Measurements from ENCODE around the gene TRIM14.

TRIM14 gene

DNA sequence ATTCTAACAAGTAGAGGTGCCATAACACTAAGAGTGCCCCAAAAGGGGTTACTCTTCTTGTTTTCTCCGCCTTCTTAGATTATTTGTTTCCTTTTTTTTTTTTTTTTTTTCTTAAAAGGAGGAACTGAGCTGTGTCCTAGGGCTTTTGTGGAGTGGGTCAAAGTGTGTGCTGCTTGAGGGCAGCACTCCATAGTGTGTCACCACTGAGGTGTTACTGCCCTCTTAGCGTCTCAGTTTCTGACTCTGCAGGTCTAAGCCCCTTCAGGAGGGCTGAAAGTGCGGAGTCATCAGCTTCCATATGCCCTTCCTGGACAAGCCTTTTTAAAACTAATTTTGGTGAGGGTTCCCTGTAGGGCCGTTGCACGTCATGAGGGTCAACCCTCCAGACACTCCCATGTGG lies 75.1 kb downstream of the TRIM14 start:
- no peak for DNase-seq

DNA sequence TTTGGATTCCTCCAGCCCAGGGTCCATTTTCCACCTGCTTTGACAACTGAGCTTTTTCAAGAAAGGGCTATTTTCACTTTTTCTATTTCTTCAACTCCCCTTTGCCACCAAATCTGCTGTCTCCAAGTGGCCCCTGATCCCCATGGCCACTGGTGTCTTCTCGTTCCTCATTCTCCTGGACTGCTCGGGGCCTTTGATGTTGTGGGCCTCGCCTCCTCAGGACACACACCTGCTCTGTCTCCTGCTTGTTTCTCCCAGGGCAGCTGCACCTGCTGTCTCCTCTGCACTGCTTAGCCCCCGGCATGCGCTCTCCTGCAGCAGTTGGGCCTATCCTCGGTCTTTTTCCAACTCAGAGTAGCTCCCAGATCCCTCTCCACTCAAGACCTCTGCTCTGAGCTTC lies 78.8 kb downstream of the TRIM14 start:
- DNase-seq = peak; percentile 35

DNA sequence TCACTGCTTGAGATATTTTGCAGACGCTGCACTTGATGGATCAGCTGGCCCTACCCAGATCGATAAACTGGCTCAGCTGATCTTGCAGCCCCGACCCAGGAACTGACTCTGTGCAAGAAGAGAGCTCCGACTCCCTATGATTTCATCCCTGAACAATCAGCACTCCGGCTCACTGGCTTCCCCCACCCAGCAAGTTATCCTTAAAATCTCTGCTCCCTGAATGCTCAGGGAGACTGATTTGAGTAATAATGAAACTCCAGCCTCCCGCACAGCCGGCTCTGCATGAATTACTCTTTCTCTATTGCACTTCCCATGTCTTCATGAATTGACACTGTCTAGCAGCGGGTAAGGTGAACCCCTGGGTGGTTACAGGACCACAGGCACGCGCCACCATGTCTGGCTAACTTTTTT lies 79.4 kb downstream of the TRIM14 start:
- peak; percentile 42 for DNase-seq

DNA sequence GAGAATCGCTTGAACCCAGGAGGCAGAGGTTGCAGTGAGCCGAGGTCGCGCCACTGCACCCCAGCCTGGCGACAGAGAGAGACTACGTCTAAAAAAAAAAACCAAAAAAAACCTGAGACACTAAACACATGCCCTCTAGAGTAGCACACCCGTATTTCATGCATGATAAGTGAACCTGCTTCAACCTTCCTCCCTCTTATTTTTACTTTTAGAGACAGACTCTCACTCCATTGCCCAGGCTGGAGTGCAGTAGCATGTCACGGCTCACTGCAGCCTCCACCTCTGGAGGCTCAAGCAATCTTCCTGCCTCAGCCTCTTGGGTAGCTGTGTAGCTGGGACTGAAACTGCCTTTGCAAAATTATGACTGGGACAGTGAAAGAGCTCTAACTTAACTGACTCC lies 80.1 kb downstream of the TRIM14 start:
- peak; percentile 13 for DNase-seq

DNA sequence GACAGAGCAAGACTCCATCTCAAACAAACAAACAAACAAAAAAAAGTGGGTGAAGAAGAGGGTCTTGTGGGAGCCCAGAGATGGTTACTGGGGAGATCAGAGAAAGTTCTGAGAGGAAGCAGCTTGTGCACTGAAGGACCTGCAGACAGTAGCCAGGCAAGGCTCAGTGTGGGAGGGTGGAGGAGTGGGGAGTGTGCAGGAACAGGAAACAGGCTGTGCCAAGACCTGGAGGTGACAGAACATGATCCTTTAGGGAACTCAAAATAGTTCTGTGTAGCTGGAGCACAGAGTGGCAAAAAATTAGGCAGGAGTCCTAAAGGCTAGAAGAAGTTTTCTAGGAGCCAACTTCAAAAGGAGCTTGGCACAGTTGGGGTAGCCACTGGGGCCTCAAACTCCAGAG lies 81.7 kb downstream of the TRIM14 start:
- DNase-seq = peak; percentile 33

DNA sequence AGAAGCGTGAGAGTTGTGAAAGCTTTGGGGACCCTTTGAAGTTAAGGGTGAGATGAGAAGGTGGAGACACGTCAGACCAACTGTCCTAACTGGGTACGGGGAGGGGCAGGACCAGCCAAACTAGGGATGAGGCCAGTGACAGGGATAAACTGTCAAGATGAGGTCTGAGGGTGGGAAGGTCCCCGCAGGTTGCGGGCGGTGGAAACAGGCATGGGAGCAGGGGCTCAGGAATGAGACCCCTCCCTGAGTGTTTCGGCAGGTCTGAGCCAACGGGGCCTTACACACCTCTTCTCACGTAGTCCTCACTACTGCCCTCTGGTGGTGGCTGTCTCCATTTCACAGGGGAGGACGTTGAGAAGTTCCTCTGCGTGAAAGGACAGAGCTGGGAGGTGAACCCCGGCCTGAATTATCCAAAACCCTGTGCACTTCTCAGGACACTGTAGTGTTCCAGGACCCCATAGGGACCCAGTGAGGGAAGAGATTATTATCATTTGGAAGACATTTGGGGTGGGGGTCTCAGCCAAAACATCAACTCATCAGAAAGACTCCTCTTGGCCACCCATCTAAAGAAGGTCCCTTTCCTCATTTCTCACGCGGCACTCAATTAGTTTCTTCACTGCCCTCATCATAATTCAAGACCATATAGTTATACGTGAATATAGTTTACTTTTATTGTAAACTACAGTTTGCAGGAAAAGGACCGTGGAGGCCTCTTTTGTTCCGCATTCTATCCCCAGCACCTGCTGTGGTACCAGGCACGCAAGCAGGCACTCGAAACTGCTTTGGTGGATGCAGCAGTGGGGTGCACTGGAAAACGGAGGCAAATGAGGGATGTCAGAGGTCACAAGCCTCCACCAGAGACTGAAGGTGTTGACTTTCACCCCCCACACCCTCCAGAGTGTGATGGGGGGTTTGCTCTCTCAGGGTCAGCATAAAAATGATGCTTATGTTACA lies 84.2 kb downstream of the TRIM14 start:
- DNase-seq = peak; percentile 86

DNA sequence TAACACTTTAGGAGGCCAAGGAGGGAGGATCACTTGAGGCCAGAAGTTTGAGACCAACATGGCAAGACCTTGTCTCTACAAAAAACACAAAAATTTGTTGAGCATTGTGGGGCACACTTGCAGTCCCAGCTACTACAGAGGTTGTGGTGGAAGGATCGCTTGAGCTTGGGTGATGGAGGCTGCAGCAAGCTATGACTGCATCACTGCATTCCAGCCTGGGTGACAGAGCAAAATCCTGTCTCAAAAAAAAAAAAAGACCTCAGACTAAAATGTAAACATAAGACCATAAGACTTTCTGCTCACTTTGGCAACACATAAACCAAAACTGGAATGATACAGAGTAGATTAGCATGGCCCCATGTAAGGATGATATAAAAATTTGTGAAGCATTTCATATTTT lies 87.1 kb downstream of the TRIM14 start:
- DNase-seq = peak; percentile 58

DNA sequence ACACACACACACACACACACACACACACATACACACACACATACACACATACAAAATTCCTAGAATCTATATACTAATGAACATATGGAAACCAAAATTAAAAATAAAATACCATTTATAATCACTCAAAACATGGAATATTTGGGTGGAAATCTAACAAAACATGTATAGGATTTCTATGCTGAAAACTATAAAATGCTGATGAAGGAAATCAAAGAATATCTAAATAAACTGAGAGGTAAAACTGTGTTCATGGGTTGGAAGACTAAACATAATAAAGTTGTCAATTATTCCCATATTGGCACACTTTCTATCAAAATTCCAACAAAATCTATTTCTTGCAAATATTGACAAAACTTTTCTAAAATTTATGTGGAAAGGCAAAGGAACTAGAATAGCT lies 87.9 kb downstream of the TRIM14 start:
- no peak for DNase-seq

DNA sequence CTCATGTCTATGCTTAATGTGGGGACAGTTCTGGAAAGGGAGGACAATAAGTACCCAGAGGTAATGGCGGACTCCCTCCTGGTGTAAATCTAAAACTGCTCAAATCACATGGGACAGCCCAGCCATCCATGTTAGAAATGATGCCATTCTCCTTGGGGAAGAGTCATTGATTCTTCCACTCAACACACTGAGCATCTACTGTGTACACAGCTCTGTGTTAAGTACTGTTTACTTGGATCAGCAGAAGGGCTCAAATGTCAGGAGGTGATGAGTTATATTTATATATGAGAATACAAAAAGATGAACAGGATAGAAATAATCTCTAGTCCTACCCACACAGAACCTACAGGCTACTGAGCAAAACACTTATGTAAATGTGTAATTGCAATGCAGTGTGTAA lies 94.3 kb downstream of the TRIM14 start:
- no peak for DNase-seq

DNA sequence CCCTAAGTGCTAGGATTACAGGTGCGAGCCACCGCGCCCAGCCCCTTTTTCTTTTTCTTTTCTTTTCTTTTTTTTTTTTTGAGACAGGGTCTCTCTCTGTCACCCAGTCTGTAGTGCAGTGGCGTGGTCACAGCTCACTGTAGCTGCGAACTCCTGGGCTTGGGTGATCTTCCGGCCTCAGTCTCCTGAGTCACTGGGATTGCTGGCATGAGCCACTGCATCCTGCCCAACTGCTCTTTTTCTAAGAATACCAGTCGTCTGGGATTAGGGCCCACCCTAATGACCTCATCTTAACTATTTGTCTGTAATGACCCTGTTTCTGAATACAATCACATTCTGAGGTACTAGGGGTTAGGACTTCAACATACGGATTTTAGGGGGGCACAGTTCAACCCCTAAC lies 96.6 kb downstream of the TRIM14 start:
- DNase-seq = peak; percentile 48

DNA sequence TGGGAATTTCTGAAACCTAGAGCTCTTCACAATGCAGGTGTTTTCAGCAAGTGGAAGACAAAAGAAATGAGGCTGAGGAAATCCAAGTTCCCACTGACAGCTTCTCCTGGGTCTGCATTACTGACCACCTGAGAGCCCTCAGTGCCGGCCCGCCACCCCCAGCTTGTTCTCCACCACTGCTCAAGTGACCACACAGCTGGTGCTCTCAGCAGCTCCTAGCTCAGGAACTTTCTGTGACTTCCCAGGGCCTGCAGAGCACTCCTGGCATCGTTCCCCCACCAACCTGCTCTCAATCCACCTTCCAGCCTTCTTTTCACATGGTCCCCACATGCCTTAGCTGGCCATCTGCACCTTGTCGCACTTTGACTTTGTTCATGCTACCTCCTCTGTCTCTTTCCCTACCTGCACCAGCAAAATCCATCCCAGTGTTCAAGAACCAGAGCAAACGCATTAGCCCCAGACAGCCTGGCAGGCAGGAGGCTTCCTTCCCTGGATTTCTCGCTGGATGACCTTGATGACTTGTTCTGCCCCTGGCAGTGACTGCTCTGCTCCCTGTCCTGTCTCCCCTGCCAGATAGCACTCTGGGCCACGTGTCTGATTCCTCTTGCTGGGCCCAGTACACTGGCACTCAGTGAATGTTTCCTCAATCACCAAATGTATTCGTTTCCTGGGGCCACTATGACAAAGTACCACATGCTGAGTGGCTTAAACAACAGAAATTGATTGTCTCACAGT lies 97.5 kb downstream of the TRIM14 start:
- DNase-seq = peak; percentile 50

DNA sequence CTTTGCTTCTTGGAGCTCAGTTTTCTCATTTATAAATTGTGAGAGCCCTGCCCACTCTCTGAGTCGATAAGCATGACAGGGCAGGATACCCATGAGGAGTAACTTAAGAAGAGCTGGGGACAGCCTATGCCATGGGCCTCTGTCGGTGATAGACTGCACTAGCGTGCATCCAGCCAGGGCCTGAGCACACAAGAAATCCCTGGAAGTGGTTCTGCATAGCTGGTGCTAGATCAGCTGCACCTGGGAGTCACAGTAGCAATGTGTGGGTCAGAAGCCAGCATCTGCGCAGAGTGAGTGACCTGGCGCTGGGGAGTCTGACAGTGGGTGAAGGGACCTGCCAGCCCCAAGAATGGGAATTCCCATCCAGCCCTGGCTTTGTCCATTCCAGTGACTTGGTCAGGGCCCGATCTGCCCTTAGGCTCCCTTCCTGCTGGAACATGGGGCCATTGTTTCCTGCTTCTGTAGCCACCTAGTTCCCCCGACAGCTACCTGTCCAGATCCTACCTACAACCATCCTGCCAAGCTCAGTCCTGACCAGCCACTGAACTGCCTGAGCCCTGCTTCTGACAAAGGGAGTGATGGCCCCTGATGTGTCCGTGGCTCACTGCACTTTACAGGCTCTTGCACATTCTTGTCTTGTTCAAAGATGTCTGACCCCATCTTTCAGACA lies 98.4 kb downstream of the TRIM14 start:
- peak; percentile 32 for DNase-seq

DNA sequence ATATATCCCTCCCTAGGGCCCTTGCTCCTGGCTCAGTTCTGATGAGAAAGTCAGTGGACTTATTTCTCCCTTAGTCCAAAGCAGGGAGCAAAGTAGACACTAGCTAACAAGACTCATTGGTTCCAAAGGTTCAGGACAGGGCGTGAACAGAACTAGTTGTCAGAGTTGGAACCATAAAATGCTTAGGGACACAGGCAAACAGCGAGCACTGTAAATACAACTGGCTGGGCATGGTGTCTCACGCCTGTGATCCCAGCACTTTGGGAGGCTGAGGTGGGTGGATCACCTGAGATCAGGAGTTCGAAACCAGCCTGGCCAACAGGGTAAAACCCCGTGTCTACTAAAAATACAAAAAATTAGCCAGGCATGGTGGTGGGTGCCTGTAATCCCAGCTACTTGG lies 99.2 kb downstream of the TRIM14 start:
- DNase-seq = peak; percentile 6
